Ovary (tissue), 9 donors: ENCODE results near the gene ACE. TPM values are rescaled to one million over a fixed set of nuclear protein-coding genes. Genes with fewer than 3 reads are reported as not detected.

Source experiments
- DNase-seq, 5 donors: peaks; one replicate each; pipeline ENCODE4 v3.0.0-alpha.2; 2019 to 2020
- H3K27ac ChIP-seq, 2 donors: fragments of 200-600 bp; one replicate each; pipeline versions ENCODE4 v1.5.1 to v1.8.0; 2019 to 2022
- H3K27me3 ChIP-seq: fragments of 200-600 bp; one replicate; pipeline ENCODE4 v1.8.0; 2022
- H3K36me3 ChIP-seq: fragments of 200-600 bp; sonication (generic); one replicate; pipeline ENCODE4 v1.5.1; 2019
- H3K4me1 ChIP-seq: one replicate; pipeline ENCODE4 v1.8.1; 2013; ENCODE audit warnings: mild to moderate bottlenecking, moderate library complexity; ENCODE audit not compliant: insufficient read depth
- H3K4me3 ChIP-seq: fragments of 200-600 bp; sonication (generic); one replicate; pipeline ENCODE4 v1.5.1; 2017
- H3K9me3 ChIP-seq, 2 donors: fragments of 200-600 bp in 1 of 2; sonication (generic) in 1 of 2; one replicate each; pipeline versions ENCODE4 v1.5.1 to v1.8.1; 2013 to 2019; ENCODE audit warnings: mild to moderate bottlenecking in 1 of 2, moderate library complexity in 1 of 2
- EP300 ChIP-seq: sonication (generic); formaldehyde crosslinking; IDR thresholded peaks from one replicate; pipeline ENCODE4 v1.6.1; 2017; ENCODE audit warnings: antibody characterized with exemption
- POLR2A ChIP-seq: fragments of 450-650 bp; IDR thresholded peaks from one replicate; pipeline ENCODE4 v1.6.1; 2017; ENCODE audit warnings: antibody characterized with exemption, mild to moderate bottlenecking, moderate library complexity
- WGBS, 3 donors: extraction: QIAGEN DNeasy Blood & Tissue Kit in 1 of 3; methylation state at CpG; one replicate each; pipeline versions ENCODE4 v1.1.5 to v1.1.7; 2013 to 2017; 5-methylcytosine and 5-hydroxymethylcytosine counted together
- intact Hi-C, 4 donors: fragments of 100-400 bp; cut with DNase I; formaldehyde crosslinking; loops; one replicate each; pipeline versions ENCODE4 v1.11.0 to v1.15.1; 2022 to 2023
- polyA plus RNA-seq, 2 donors: library from polyadenylated mRNA; stranded (reverse); fragments of 200-250 nt in 1 of 2; fragments of 350-450 nt in 1 of 2; fragmentation: Illumina TruSeq in 1 of 2; extraction: RNeasy Lipid Tissue Mini Kit (QIAGEN cat#74804) in 1 of 2; gene quantifications; one replicate each; pipeline ENCODE4 v1.2.3, GENCODE V29; 2013 to 2014
- total RNA-seq, 7 donors: library from RNA; depleted of rRNA in 2 of 7; stranded (reverse); fragments of >200 nt in 2 of 7; fragmentation: NEBNext Ultra II Directional in 3 of 7; extraction: Animal tissue kit (Norgen Biotek cat#: 25700) in 3 of 7; gene quantifications; one replicate each; pipeline versions ENCODE4 v1.1.0 to v1.2.4, GENCODE V29; 2016 to 2023
- TF ChIP-seq, protein P1 (sequence below), 3 donors: fragments of 450-650 bp in 2 of 3; fragments of 200-600 bp in 1 of 3; IDR thresholded peaks; one replicate each; pipeline versions ENCODE4 v1.5.1 to v1.8.0; 2016 to 2022; ENCODE audit warnings: antibody characterized with exemption in 3 of 3, mild to moderate bottlenecking in 1 of 3
- donor health status: DM: no; HTN: no; CAD: no; lungs with moderate emphysema.
- donor health status: DM: no; HTN: no; CAD: no.
- donor health status: Bipolar disorder and iron deficiency.
- donor health status: DM: yes; HTN: yes; CAD: no.
- donor health status: DM: no; HTN: no; CAD: no.
- donor health status: DM: yes; HTN: yes; CAD: no.

Gene ACE
- total and polyA plus RNA-seq, 9 donors = 2.9 to 8.1 (median 5.1) TPM

DNA sequence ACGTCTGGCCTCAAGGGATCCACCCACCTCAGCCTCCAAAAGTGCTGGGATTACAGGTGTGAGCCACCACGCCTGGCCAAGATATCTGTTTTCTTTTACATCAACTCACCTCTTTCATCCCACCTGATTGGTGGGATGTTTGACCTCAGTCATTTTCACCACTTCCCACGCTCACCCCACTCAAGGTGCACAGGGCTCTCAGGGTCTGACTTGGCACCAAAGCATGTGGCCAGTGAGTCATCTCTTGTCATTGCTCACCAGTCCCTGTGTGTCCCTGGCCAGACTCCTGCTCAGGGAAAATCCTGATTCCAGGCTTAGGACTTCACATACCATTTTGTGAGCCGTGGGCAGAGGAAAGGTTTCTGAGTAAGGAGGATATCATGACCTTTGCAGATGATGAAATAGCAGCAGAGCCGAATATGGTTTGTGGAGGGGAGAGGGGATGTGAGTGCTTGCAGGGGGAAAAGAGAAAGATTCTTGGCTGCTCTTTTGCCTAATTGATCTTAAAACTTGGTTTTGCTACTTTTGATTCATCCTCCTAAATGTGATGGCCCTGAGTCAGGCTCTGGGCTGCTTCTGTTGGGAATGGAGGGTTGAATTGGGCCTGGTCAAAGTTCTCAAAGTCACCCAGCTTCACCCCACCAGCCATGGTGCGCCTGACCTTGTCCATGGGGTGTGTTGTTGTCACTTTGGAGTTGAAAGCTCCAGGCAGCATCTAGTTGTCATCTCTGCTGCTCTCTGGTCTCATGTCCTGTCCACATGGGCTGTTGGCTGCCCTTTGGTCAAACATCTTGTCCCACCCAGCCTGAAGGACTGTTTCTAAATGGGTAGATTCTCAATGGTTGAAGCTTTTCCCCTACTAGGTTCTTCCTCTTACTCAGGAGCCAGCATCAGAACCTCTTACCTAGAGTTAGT, 40.3 kb downstream of the ACE start:
- intact Hi-C loops = no loop called here
- Histone ChIP-seq H3K4me1 (no peaks in the 10 kb centered on the region), H3K27ac (no peak overlapping the region), H3K27me3 (no peaks in the 10 kb centered on the region), H3K36me3 (no peaks in the 10 kb centered on the region), H3K9me3 (no peaks in the 10 kb centered on the region), H3K4me3 (no peak overlapping the region)
- no peak for DNase-seq
- 59 to 61% (median 60%) methylated on average over 6 of the region's 6 CpGs for WGBS, 3 donors
- TF ChIP-seq POLR2A (no peak), EP300 (no peak)
- TF ChIP-seq, protein P1, sequence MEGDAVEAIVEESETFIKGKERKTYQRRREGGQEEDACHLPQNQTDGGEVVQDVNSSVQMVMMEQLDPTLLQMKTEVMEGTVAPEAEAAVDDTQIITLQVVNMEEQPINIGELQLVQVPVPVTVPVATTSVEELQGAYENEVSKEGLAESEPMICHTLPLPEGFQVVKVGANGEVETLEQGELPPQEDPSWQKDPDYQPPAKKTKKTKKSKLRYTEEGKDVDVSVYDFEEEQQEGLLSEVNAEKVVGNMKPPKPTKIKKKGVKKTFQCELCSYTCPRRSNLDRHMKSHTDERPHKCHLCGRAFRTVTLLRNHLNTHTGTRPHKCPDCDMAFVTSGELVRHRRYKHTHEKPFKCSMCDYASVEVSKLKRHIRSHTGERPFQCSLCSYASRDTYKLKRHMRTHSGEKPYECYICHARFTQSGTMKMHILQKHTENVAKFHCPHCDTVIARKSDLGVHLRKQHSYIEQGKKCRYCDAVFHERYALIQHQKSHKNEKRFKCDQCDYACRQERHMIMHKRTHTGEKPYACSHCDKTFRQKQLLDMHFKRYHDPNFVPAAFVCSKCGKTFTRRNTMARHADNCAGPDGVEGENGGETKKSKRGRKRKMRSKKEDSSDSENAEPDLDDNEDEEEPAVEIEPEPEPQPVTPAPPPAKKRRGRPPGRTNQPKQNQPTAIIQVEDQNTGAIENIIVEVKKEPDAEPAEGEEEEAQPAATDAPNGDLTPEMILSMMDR (IDR thresholded peaks at IDR 0.05) = no peak

DNA sequence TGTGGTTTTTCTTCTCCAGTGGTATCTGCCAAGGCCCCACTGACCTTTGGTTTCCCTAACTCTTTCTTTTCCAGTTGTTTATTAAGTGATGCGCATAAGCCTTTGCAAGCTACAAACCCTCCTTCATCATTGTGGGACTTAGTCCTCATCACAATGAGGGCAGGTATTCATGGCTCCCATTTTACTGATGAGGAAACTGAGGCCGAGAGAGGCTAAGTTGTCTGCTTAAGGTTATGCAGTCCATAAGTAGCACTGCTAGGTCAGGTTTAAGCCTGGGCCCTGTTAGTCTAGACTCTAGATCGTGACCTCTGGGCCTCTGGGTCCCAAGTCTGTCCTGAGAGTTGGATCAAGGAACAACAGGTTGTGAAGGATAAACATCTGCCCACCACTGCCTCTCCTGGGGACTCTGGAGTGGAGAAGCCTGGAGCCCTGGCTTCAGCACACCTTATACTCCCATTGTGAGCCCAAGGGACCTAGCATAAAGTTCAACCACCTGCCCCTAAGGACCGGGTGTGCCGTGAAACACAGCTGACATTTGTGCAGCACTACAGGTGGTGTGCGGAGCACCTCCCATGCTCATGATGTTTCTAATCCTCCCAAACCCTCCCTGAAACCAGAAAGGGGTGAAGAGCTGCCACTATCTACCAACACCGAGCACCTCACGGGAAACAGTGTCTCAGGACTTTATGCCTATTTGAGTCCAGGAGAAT, 41.1 kb downstream of the ACE start:
- H3K4me1 ChIP-seq = no peaks in the 10 kb centered on the region
- H3K4me3 ChIP-seq = no peak overlapping the region
- H3K9me3 ChIP-seq = no peaks in the 10 kb centered on the region
- H3K36me3 ChIP-seq = no peaks in the 10 kb centered on the region
- no peaks in the 10 kb centered on the region for H3K27me3 ChIP-seq
- H3K27ac ChIP-seq = no peak overlapping the region
- intact Hi-C loops = no loop called here
- no peak for DNase-seq
- WGBS, 3 donors = 70 to 77% (median 72%) methylated on average over 8 of the region's 8 CpGs
- TF ChIP-seq, protein P1 (IDR thresholded peaks at IDR 0.05) = no peak
- no peak for TF ChIP-seq POLR2A

DNA sequence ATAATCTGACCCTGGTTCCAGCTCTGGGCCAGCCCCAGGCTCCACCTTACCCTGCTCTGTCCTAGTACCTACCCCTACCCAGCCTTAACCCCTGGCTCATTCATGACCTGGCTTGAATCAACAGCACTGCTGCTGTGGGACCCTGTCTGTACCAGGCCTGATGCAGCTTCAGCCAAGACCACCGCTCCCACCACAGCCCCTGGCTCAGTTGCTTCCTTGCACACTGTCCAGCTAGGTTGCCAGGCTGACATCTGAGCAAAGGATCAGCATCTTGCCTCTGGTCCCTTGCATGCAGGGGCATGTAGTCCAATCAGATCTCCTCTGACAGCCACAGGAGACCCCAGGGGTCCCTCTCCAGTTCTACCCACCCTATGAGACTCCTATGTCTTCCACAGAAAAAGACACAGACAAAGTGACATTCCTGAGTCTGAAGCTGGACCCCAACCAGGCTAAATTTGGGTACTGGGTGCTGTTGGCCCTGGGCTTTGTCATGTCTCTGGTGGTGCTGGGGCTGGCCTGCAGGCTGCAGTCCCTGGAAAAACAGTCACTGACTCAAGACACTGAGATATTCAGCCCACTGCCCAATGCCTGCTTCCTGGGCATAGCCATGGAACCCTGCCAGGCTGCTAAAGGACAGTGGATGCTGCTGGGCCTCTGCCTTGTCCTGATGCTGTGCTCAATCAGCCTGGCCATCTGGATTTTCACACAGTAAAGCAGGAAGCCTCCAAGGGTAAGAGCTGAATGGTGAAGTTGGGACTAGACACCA, 42.4 kb downstream of the ACE start:
- Histone ChIP-seq H3K4me1 (peaks cover 1% of the 10 kb centered on the region), H3K27me3 (no peaks in the 10 kb centered on the region), H3K9me3 (no peaks in the 10 kb centered on the region), H3K27ac (no peak overlapping the region), H3K4me3 (no peak overlapping the region), H3K36me3 (no peaks in the 10 kb centered on the region)
- 86 to 93% (median 92%) methylated on average over 1 of the region's 1 CpG for WGBS, 3 donors
- no peak for DNase-seq
- intact Hi-C loops = no loop called here
- no peak for TF ChIP-seq EP300
- TF ChIP-seq POLR2A = no peak
- TF ChIP-seq, protein P1 (IDR thresholded peaks at IDR 0.05) = no peak
